GM18519 (cell line): ENCODE results near the gene OR2C1.

Experiments used
- ATAC-seq: cut with Tn5 transposase; IDR thresholded peaks from one replicate; pipeline ENCODE4 v1.9.1; 2021; ENCODE audit warnings: mild to moderate bottlenecking, moderate library complexity; ENCODE audit not compliant: unreplicated experiment, low FRiP score

The OR2C1 gene

GRCh38 chr16:3355589-3355988 is at the start of gene OR2C1:
TSS of gene OR2C1 (plus strand) at chr16:3355889. CDS start at chr16:3355941, 52 bp downstream.
- ATAC-seq: no peak

- ATAC-seq: no peak
Measured at GRCh38 chr16:3306078-3306477, 49.6 kb upstream of the OR2C1 start.

GRCh38 chr16:3311496-3311895 is 44.2 kb upstream of the OR2C1 start:
- no peak for ATAC-seq

GRCh38 chr16:3317315-3317999 is 38.2 kb upstream of the OR2C1 start:
- ATAC-seq: no peak

- ATAC-seq: no peak
Measured at GRCh38 chr16:3321816-3322215, 33.9 kb upstream of the OR2C1 start.

DNA sequence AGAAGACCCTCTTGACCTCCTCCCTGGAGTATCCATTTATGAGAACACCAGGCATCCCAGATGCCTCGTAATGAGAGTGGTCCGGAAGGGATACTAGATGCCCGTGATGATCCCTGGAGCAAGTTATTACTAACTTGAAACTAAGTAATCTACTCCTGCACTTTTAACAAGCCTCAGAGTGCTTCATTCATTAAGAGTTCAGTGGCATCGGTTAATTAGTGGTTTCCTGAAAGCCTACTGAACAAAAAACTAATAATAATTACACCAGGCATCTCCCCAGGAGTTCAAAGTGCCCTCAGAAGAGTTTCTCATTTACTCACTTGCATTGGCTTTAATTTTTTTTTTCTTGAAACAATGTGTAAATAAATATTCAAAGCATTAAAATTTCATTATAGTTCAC is 28.2 kb upstream of the OR2C1 start:
- no peak for ATAC-seq

GRCh38 chr16:3328104-3328503 is 27.6 kb upstream of the OR2C1 start:
- ATAC-seq: no peak

GRCh38 chr16:3328643-3329042 is 27.0 kb upstream of the OR2C1 start:
- no peak for ATAC-seq

DNA sequence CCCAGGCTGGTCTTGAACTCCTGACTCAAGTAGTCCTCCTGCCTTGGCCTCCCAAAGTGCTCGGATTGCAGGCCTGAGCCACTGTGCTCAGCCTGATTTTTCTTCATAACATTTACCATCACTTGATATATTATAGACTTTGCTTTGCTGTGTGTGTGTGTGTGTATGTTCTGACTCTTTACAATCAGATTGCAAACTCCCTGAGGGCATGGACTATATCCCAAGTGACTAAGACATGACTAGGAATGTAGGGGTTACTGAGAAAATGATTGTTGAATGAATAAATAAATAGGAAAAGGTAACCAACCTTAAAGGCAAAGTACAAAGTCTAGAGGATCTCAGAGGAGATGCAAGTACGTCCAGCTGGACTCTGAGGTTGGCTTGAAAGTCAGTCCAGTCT is 9.6 kb upstream of the OR2C1 start:
- ATAC-seq: no peak

- ATAC-seq: no peak
Measured at GRCh38 chr16:3347586-3347985, 8.1 kb upstream of the OR2C1 start.

DNA sequence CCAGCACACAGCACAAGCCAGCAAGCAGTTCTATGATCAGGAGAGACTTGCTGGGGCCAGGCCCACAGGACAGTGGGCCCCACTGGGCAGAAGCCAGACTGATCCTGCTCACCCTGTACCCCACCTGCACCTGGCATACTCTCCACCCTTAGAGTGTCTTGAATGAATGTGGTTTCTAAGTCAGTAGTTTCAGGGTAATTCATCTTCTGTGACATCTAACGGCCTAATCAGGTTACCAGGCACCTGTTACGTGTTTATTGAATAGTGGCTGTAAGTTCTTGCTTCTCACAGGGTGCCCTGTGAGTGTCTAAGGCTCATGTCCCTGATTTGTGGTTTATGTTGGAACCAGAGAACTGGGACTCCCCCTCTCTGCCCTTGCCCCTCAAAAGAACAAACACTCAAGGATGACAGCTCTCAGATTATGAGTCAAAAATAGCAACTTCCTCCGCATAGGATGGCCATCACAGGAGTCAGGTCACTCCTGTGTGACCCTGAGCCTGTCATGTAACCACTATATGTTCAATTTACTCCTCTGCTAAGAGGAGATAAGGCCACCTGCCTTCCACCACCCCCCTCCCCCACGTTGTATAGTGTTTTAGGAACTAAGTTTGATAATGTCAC is 7.0 kb upstream of the OR2C1 start:
- no peak for ATAC-seq

GRCh38 chr16:3349175-3349574 is 6.5 kb upstream of the OR2C1 start:
- no peak for ATAC-seq

- ATAC-seq: no peak
Measured at GRCh38 chr16:3356118-3356517, 429 bp downstream of the OR2C1 start.

GRCh38 chr16:3358871-3359270 is 3.2 kb downstream of the OR2C1 start:
- ATAC-seq: no peak

- no peak for ATAC-seq
Measured at GRCh38 chr16:3362931-3363330, 7.2 kb downstream of the OR2C1 start.

GRCh38 chr16:3363793-3364192 is 8.1 kb downstream of the OR2C1 start:
- ATAC-seq: no peak

- no peak for ATAC-seq
Measured at GRCh38 chr16:3364774-3365427, 9.2 kb downstream of the OR2C1 start.

- ATAC-seq: no peak
Measured at GRCh38 chr16:3369073-3369472, 13.4 kb downstream of the OR2C1 start.

DNA sequence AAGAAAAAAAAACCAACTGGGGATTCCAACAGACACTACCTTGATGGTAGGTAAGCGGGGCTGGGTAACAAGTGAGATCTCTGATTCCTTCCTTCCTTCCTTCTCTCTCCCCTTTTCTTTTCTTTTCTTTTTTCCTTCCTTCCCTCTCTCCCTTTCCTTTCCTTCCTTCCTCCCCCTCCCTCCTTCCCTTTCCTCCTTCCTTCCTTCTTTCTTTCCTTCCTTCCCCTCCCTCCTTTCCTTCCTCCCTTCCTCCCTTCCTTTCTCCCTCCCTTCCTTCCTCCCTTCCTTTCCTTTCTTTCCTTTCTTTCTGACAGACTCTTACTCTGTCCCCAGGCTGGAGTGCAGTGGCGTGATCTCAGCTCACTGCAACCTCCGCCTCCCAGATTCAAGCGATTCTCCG is 20.0 kb downstream of the OR2C1 start:
- no peak for ATAC-seq

DNA sequence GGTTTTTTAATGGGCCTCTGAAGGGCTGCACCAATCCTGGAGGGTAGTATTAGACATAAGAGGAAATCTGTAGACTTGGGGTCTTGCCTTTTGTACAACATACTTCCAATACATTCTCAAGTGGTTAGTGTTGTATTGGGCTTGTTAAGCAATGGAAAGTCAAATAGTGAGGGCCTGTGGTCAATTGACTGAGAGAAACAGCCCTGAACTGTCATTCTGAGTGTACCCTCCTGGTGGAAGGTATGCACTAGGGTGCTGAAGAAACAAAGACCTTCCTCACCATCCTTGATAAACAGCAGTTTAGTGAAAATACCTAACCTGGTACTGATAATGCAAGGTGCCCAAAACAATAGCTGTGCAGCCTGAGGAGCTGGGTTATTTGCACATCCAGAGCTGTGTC is 22.2 kb downstream of the OR2C1 start:
- ATAC-seq: no peak

- no peak for ATAC-seq
Measured at GRCh38 chr16:3383045-3383448, 27.4 kb downstream of the OR2C1 start.

GRCh38 chr16:3388325-3388724 is 32.6 kb downstream of the OR2C1 start:
- no peak for ATAC-seq
